ENCODE measurements around the gene LCA5.
"Not testable (repeated sequence)": the region's sequence is repeated elsewhere in the genome, so short reads cannot be mapped to it uniquely, and the experiment has no call there.

The LCA5 gene

GRCh38 chr6:79536954-79537747 is at the start of gene LCA5:
Gene LCA5, minus strand, starts transcription at chr6:79537430. Its CDS starts 18,536 bp downstream, at chr6:79518894.
- peak; percentile 91 for DNase-seq

DNA sequence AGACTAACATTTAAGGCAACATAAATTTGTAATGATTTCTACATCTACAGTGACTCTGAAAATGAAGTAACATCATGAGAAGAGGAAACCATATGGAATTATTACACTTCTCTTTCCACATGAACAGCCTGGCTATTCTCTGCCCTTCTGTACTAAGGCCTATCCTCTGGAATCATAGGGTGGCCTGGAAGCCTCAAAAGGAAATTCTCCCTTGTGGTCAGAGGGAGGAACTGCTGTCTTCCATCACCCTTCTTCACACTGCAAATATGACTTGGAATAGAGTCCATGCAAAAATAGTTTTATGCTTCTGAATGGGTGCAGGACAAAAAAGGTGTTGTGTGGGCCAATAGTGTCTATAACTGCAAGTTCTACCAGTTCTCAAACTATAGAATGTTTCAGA is 49.3 kb upstream of the LCA5 start:
- no peak for DNase-seq

- DNase-seq, result no peak
These were observed 47.1 kb upstream of the LCA5 start for GRCh38 chr6:79584332-79584731.

DNA sequence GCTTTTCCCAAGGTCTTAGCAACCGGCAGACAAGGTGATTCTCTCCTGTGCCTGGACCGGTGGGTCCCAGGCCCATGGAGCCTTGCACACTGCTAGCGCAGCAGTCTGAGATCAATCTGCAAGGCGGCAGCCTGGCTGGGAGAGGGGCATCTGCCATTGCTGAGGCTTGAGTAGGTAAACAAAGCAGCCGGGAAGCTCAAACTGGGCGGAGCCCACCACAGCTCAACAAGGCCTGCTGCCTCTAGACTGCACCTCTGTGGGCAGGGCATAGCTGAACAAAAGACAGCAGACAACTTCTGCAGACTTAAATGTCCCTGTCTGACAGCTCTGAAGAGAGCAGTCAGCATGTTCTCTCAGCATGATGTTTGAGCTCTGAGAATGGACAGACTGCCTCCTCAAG is 40.7 kb upstream of the LCA5 start:
- DNase-seq, result not testable (repeated sequence)

- DNase-seq, result no peak
These were observed 37.5 kb upstream of the LCA5 start for GRCh38 chr6:79574630-79575225.

- DNase-seq, result no peak
These were observed 36.9 kb upstream of the LCA5 start for GRCh38 chr6:79574174-79574573.

DNA sequence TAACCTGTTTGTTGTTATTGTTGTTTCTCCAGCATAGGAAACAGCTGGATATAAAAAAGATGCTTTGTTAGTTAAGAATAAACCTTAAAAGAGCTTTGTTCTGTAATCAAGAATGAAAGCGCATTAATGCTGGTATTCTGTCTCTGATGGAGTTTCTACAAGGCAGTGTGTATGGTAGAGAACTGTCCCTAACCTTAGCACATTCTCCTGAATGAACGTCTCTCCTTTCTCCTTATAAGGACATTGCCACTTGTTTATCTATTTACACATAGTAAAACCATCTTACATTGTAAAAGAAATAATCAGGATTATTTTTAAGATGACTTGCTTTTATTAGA is 33.8 kb upstream of the LCA5 start:
- DNase-seq, result no peak

- DNase-seq, result peak; percentile 17
These were observed 33.1 kb upstream of the LCA5 start for GRCh38 chr6:79570129-79571029.

DNA sequence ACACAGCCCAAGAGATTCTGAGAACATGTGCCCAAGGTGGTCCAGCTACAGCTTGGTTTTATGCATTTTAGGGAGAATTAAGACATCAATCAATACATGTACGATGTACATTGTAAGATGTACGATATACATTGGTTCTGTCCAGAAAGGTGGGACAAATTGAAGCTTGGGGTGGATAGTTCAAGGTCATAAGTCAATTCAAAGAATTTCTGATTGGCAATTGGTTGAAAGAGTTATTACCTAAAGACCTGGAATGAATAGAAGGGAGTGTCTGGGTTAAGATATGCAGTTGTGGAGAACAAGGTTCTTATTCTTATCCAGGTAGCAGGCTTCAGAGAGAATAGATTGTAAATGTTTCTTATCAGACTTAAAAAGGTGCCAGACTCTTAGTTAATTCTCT is 31.8 kb upstream of the LCA5 start:
- DNase-seq, result no peak

- DNase-seq, result no peak
These were observed 27.4 kb upstream of the LCA5 start for GRCh38 chr6:79564636-79565035.

- DNase-seq, result no peak
These were observed 22.5 kb upstream of the LCA5 start for GRCh38 chr6:79559706-79560105.

- no peak for DNase-seq
These were observed 20.6 kb upstream of the LCA5 start for GRCh38 chr6:79557673-79558467.

- DNase-seq, result no peak
These were observed 17.1 kb upstream of the LCA5 start for GRCh38 chr6:79554305-79554704.

- no peak for DNase-seq
These were observed 14.2 kb upstream of the LCA5 start for GRCh38 chr6:79551401-79551800.

GRCh38 chr6:79548304-79548703 is 11.1 kb upstream of the LCA5 start:
- no peak for DNase-seq

DNA sequence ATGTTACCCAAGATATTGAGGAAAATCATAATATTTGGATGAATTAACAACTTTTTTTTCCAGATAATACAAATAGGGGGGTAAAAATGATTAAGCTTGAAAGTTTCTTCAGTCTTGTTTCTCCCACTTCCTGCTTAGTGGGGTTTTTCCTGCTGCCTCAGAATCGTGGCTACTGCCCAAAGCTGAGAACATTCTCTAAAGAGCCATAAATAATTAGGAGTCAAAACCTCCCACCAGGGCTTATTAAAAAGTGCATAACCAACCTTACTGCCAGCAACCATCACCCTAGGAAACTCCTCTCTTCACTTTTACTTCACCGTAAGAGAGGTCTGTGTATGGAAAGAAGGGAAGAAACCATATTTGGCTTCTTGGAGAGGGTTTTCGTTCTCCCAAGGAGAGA is 9.0 kb upstream of the LCA5 start:
- DNase-seq, result no peak

DNA sequence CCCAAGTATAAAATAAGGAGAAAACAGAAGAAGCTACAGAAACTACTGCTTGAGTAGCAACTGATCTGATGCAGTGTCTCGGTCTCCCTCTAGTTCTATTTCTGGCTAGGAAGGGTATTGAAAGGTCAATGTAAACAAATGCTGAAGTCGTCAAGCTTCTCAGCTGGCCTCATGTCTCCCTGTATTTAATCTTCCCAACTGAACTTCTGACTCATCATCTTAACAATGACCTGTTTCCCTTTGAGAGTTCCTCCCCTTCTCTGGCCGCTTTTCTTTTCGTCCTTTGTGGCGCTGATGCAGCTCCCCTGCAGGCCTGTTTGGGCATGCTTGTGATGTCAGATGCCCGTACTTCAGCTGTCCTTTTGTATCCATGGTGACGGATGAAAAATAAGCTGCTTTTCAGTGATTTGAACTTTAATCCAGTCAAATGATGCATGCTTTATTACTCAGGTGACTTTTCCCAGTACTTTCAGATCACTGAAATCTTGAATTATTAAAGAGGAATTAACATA is 7.8 kb upstream of the LCA5 start:
- peak; percentile 92 for DNase-seq

- DNase-seq, result peak; percentile 47
These were observed 7.2 kb upstream of the LCA5 start for GRCh38 chr6:79544299-79544927.

DNA sequence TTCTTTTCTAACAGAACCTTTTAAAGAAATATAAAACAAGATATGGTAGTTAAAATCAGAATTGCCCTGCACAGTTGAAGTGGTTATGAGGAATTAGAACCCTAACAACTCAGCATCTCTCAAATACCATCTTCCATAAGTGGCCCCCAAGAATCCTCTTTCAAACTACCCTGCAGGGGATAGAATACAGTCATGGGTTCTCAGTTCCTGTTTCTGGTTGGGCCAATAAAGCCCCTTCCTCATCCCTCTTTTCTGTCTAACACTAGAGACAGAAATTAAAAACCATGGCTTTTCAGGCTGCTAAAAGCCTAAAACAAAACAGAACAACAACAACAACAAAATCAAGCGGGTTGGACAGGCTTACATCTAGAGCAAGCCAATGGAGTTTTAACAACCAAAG is 6.7 kb upstream of the LCA5 start:
- peak; percentile 45 for DNase-seq

DNA sequence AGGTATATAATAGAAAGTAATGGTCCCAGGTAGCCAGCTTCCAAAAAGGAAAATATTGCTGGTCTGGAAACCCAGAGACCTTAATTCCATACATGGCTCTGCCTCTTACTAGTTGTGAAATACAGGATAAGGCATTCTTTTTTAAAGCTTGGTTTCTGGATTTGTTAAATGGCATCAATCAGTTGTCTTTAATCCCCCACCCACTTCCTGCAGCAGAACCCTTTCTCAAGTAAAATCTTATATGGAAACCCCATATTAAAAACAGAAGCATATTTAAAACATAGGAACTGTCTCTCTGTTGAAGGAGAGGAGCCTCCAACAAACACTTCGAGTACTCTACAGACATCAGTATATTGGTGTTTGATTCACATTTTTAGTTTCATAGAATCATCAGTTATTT is 6.2 kb upstream of the LCA5 start:
- DNase-seq, result no peak

DNA sequence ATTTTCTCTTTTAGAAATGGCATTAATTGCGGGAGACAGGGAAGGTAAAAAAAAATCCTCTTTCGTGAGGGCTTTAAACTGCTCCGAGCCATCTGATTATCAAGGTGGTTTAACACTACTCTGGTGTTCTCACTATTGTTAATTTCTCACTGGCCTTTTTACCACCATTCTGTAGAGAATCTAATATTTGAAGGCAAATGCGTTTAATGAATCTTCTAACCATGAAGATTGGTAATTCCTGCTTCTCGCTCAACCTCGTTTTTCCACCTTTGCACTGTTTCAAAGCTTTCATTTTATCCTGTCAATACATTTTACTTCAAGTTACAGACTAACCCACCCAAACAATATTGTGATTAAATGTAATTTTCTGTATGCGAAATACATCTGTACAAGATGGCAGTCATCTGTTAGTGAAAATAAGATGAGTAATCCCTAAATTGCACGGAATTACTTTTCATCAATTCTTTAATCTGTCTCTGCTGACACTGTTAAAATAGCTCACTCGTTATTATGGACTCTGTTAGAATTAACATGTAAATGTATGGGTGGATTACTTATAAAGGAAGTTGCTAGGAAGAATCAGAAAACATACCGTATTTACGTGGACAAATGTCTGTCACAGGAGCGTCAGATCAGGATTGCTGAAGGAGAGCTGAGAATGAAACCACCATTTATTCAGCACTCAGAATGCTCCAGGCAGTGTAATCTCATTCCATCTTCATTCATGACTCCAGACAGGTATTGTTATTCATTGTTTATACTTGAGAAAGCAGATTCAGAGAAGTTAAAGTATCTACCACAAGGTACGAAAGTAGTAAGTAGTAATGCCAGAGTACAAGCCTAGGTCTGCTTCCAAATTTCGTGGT is 1.1 kb upstream of the LCA5 start:
- DNase-seq, result no peak

Measured in RPMI8226 (cell line).